HG03196 (cell line): Measurements from ENCODE around the gene RBM3.
"Not testable (repeated sequence)": the region's sequence is repeated elsewhere in the genome, so short reads cannot be mapped to it uniquely, and the experiment has no call there.

Experiments used
- ATAC-seq: cut with Tn5 transposase; IDR thresholded peaks from one replicate; pipeline ENCODE4 v1.9.1; 2021; ENCODE audit not compliant: unreplicated experiment

Gene RBM3

DNA sequence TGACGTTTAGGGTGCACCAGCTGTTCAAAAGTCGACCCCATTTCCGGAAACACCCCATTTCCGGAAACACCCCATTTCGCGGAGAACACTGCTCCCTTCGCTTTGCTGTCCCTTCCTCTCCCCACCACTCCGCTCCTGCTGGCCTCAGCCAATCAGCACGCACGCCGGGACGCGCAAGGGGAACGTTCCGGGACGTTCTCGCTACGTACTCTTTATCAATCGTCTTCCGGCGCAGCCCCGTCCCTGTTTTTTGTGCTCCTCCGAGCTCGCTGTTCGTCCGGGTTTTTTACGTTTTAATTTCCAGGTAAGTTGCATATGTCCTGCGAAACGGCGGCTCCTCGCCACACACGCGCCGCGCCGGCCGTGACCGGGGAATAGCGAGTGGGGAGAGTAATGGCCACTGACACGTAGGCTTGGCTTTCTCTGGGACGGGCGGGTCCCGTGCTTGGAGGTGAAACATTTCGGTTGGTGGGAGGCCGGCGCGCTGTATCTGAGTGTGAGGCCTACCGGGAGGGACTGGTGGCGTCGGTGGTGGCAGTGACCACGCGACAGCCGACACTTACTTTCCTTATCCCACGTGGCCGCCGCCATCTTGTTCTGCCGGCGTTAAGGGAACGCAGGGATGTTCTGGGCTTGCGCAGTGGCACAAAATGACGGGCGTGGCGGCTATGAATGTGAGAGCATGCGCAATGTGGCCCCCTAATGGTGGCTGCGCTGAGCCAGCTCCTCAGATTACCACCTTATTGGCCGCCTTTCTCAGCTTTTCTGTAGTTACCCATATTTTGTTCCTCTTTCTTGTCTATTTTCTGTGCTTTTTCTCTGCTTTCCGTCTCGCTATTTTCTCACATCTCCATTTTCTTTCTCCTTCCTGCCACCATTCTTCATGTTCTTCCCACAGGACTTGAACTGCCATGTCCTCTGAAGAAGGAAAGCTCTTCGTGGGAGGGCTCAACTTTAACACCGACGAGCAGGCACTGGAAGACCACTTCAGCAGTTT lies at the start of gene RBM3:
Gene RBM3, plus strand, starts transcription at position 215 of the 997 bp plus-strand sequence. Its CDS starts 697 bp downstream, at position 912.
- ATAC-seq, result peak; percentile 78

DNA sequence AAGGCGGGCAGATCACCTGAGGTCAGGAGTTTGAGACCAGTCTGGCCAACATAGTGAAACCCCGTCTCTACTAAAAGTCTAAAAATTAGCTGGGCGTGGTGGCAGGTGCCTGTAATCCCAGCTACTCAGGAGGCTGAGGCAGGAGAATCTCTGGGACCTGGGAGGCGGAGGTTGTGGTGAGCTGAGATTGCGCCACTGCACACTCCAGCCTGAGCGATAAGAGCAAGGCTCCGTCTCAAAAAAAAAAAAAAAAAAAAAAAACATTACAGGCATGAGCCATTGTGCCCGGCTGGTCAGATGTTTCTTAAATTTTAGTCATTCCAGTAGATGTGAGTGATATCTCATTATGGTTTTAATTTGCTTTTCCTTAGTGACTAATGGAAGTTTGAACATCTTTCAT lies 48.4 kb upstream of the RBM3 start:
- ATAC-seq, result not testable (repeated sequence)

DNA sequence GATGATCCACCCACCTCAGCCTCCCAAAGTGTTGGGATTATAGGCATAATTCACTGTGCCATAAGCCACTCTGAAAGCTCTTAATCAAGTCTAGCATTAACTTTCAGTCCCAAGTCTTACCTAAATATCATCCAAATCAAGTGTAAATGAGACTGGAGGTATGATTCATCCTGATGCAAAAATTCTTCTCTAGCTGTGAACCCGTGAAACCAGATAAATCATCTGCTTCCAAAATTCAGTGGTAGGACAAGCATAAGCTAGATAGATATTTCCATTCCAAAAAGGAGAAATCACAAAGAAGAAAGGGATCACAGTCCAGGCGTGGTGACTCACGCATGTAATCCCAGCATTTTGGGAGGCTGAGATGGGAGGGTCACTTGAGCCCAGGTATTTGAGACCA lies 43.5 kb upstream of the RBM3 start:
- no peak for ATAC-seq

DNA sequence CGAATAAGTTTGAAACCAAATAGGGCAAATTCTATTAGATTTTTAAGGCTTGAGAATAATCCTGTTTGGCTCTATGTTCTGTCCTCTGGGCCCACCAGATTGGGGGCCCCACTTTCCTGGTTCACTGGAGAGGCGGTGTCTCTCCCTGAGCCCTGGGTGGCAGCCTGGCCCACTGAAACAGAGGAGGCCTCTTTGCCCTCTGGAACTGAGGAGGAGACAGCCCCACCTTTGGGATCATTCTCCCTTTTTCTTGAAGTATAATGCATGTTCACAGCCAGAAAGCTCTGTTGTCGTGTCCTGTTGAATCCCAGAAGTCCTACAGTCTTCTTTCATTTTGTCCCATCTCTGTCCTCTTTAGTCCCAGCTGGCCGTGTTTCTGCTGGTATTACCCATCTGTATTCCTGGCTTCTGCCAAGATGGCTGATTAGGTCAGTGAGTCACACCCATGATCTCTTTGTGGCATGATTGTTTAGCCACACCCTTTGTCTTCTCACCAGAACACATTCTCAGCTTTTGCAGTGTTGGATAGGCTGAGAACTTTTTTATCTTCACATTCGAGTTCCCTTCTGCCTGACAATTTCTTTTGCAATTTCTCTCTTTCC lies 42.8 kb upstream of the RBM3 start:
- no peak for ATAC-seq

DNA sequence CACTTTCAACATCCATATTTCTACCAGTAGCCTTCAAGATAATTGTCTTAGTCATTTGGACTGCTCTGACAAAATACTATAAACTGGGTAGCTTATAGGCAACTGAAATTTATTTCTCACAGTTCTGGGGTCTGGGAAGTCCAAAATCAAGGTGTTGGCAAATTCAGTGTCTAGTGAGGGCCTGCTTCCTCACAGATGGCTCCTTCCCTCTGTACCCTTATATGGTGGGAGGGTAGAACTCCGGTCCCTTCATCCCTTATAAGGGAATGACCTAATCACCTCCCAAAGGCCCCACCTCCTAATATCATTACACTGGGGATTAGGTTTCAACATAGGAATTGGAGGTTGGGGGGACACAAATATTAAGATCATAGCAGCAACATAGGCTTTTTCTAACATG lies 42.1 kb upstream of the RBM3 start:
- no peak for ATAC-seq

DNA sequence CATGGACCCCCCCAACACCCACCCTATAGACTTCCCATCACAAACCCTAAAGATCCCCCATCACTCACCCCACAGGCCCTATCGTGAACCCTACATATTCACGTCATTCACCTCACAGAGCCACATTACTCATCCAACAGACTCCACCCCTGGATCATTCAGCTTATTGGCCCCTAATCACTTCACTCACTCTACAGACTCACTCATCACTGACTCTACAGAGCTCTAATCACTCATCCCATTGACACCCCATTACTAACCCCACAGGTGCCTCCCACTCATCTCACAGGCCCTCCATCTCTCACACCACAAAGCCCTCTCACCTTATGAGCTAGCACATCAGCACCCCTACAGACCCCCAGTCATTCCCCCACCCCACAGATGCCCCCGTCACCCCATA lies 41.1 kb upstream of the RBM3 start:
- ATAC-seq, result no peak

DNA sequence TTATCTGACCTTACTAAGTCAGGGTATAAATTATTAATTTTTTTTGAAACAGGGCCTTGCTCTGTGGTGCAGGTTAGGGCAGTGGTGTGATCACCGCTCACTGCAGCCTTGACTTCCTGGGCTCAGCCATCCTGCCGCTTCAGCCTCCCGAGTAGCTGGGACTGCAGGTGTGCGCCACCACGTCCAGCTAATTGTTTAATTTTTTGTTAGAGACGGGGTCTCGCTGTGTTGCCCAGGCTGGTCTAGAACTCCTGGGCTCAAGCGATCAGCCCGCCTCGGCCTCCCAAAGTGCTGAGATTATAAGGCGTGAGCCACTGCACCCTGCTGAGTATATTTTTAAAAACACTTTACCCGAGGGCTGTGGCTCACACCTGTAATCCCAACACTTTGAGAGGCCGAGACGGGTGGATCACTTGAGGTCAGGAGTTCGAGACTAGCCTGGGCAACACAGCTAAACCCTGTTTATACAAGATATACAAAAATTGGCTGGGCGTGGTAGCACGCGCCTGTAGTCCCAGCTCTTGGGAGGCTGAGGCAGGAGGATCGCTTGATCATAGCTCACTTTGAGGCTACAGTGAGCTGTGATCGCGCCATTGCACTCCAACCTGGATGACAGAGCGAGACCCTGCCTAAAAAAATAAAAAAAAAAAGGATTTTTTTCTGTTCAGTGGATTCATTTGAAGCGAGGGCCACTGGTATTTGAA lies 35.5 kb upstream of the RBM3 start:
- no peak for ATAC-seq

DNA sequence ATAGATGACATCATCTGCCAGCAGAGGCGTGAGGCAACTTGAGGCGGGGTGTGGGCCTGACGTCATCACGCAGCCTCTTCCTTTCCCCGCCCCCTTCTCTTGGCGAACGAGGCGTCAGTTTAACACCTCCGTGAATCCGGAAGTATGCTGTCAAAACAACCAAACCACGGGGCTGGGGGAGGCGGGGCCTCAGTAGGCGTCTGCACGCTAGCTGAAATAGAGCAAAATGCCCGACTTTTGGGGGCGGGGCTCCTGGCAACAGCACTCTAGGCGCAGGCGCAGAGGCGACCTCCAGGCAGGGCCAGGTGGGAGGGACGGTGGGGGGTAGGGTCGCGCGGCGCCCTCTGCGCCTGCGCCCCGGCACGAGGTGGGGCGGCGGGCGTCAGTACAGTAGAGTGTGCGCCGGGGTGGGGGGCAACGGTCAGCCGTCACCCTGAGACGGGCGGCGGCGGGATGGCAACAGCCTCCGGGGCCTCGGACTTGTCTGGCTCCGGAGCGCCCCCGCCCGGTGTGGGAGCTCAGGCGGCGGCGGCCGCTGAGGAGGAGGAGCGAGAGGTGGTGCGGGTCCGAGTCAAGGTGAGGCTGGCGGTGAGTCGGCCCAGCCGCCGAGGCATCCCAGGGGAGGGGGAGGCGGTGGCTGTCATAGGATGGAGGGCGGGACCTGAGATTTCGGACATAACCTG lies 34.8 kb upstream of the RBM3 start, which contains the start of gene TBC1D25:
Gene TBC1D25, plus strand, starts transcription at position 370 of the 683 bp plus-strand sequence. Its CDS starts 84 bp downstream, at position 454.
- ATAC-seq, result peak; percentile 73

DNA sequence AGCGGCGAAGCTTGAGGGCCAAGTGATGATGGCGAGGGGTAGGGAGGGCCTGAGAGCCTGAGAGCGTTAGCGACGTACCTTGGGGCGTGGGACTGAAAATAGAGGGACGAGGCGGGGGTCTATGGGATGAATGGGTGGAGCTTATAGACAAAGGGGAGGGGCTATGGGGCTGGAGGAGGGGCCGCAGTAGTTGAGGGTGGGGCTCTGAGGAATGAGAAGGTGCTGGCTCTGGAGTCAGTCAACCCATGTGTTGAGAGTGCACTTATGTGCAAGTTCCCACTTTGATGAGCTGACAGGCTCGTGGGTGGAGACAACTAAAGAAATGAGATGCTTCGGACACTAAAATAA lies 34.3 kb upstream of the RBM3 start:
- ATAC-seq, result peak; percentile 24

DNA sequence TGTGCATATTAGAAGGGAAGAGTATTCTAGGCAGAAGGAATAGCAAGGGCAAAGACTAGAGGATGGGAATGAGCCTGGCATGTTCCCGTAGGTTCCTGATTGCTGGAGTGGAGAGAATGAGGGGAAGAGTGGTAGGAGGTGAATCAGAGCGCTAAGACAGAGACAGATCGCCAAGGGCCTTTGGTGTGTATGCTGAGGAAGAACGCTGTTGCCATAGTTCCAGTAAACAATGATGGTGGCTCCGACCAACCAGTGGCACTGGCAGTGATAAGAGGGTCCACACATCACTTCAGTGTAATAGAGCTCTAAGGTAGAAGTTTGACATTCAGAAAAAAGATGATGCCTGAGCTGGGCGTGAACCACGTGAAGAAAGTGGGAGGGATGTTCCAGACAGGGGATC lies 33.8 kb upstream of the RBM3 start:
- ATAC-seq, result no peak

DNA sequence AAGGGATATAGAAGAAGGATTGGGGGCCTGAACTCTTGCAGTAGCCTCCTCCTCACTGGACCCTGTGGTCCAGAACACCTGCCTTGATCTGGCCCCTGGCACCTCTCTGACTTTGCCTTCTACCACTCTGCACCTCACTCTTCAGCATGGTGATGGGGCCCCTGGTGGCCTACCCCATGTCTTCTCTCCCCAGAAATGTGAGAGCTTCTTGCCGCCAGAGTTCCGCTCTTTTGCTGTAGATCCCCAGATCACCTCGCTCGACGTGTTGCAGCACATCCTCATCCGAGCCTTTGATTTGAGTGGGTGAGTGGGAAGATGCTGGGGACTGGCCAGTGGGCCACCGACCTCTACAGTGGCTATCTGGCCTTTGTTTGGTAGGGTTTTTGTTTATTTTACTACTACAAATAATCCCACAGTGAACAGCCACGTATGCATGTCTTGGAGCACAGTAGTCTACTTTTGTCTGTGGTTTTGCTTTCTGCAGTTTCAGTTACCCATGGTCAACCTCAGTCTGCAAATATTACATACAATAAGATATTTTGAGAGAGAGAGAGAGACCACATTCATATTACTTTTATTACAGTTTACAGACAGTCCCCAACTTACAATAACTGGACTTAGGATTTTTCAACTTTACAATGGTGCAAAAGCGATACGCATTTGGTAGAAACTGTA lies 33.0 kb upstream of the RBM3 start:
- no peak for ATAC-seq

DNA sequence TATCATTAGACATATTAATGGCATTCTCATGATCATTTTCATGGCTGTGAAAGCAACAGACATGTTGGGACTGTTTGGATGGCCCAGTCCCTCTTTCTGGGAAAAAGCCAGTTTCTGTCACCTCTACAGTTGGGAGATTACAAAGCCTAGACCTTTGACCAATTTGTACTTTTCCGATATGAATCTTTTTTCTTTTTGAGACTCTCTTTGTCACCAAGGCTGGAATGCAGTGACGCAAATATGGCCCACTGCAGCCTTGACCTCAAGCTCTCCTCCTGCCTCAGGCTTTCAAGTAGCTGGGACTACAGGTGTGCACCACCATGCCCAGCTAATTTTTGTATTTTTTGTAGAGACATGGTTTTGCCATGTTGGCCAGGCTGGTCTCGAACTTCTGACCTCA lies 25.4 kb upstream of the RBM3 start:
- ATAC-seq, result no peak

DNA sequence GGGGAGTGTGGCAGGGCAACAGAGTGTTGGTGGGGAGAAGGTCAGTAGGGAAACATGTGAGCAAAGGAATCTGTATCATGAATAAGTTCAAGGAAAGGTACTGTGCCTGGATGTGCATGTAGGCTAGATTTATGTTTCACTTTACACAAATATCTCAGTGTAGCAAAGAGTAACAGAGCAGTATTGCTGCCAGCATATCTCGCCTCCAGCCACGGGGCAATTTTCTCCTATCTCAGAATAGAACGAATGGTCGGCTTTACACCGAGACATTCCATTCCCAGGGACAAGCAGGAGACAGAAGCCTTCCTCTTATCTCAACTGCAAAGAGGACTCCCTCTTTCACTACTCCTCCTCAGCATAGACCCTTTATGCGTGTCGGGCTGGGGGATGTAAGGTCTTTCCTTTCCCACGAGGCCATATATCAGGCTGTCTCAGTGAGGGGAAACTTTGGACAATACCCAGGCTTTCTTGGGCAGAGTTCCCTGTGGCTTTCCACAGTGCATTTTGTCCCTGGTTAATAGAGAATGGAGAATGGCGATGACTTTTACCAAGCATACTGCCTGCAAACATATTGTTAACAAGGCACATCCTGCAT lies 18.5 kb upstream of the RBM3 start:
- ATAC-seq, result not testable (repeated sequence)

DNA sequence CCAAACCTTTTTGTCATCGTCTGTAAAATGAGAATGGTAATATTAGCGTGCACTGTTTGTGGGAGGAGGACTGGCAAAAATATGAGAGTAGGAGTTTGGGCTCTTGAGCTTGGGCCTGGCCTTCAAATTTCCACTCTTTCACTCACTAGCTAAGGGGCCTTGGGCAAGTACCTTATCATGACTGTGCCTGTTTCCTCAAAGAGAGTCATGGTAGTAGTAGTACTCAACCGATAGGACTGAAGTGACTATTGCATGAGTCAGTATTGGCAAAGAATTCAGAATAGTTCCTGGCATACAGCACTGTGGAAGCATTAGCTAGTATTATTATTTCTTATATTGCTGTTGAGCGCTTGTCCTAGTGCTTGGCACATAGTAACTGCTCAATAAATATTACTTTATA lies 16.0 kb upstream of the RBM3 start:
- no peak for ATAC-seq

DNA sequence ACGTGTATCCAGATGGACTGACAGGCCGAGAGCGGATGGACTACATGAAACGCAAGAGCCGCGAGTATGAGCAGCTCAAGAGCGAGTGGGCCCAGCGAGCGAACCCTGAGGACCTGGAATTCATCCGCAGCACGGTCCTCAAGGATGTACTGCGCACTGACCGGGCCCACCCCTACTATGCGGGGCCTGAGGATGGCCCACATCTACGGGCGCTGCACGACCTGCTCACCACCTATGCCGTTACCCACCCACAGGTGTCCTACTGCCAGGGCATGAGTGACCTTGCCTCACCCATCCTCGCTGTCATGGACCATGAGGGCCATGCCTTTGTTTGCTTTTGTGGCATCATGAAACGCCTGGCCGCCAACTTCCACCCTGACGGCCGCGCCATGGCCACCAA lies 14.6 kb upstream of the RBM3 start:
- no peak for ATAC-seq

DNA sequence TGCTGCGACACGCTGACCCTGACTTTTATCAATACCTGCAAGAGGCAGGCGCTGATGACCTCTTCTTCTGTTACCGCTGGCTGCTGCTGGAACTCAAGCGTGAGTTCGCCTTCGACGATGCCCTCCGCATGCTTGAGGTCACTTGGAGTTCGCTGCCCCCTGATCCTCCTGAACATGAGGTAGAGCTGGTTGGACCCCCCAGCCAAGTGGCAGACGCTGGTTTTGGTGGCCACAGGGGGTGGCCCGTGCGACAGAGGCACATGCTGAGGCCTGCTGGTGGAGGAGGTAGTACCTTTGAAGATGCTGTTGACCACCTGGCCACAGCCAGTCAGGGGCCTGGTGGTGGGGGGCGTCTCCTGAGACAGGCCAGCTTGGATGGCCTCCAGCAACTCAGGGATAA lies 14.2 kb upstream of the RBM3 start:
- no peak for ATAC-seq

DNA sequence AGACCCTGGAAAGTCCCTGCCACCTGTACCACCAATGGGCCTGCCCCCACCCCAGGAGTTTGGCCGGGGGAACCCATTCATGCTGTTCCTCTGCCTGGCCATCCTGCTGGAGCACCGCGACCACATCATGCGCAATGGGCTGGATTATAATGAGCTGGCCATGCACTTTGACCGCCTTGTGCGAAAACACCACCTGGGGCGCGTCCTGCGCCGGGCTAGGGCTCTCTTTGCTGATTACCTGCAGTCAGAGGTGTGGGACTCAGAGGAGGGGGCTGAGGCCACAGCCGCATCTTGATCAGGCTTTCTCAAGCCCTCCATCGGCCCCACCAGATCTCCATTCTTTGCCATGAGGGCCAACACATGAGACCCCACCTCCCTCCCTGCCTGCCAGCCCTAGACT lies 13.6 kb upstream of the RBM3 start:
- ATAC-seq, result no peak

DNA sequence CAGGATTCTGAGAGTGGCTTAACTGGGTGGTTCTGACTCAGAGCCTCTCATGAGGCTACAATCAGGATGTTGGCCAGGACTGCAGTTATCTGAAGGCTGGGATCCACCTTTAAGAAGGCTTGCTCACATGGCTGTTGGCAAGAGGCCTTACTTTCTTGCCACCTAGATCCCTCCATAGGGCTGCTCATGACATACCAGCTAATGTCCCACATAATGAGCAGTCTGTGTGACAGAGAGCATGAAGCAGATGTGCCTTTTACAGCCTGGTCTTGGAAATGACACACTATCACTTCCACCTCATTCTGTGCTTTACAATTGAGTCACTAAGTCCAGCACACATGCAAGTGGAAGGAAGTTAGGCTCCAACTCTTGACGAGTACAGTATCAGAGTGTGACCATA lies 4.3 kb upstream of the RBM3 start:
- no peak for ATAC-seq

DNA sequence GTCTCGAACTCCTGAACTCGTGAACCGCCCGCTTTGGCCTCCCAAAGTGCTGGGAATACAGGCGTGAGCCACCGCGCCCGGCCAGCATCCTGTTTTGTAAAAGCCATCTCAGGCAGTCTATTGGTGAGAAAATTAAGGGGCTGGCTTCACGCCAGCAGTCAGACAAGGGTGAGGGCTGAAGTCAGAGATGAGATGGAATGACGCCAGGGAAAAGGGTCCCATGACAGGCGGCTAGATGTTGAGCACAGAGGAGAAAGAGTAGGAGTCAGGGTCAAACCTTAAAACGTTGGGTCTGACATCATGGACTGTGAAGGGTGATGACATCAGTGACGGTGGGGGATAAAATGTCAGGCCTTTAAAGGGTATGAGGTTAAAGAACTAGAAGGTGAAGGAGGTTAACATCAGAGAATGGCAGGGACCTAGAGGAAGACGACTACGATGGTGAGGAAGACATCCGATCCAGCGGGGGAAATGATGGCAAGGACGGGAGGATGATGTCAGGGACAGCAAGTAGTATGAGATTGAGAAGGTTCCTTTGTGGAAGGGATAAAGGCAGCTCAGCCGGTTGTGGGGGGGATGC lies 504 bp upstream of the RBM3 start:
- ATAC-seq, result no peak

DNA sequence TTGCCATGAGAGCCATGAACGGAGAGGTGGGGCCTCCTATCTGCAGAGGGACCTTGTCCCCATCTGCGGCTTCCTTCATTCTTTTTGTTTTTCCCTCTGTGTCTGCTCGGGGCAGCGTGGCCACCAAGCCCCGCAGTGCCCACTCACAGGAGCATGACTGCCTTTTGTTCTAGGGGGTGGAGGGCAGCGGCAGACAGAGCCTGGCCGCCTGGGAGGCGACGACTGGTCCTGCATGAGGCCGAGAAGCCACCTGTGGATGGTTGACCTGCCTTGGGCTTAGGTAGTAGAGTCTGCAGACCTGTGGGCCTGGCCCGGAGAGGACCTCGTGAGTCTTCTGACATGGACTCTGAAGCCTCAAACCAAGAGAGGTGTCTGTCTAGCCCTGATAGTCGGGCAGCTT lies 1.4 kb downstream of the RBM3 start:
- no peak for ATAC-seq
